ENCODE measurements around the gene COL19A1.

The COL19A1 gene

GRCh38 chr6:70176842-70177550 lies 310.6 kb downstream of the COL19A1 start:
- no peaks in the 10 kb centered on the region for H3K36me3 ChIP-seq
- no peak overlapping the region for H3K27ac ChIP-seq
- no peak for TF ChIP-seq Cebpa-rat (IDR thresholded peaks at IDR 0.05)
- H4K20me1 ChIP-seq: no peaks in the 10 kb centered on the region
- no peaks in the 10 kb centered on the region for H3K9me3 ChIP-seq
- H3K4me2 ChIP-seq: no peak overlapping the region
- no peak overlapping the region for H3K4me3 ChIP-seq
- no peak overlapping the region for H3K9ac ChIP-seq
- H3K4me1 ChIP-seq: no peaks in the 10 kb centered on the region
- H3K27me3 ChIP-seq: no peaks in the 10 kb centered on the region

GRCh38 chr6:70180183-70180900 lies 314.0 kb downstream of the COL19A1 start:
- H3K4me3 ChIP-seq: no peak overlapping the region
- H3K36me3 ChIP-seq: no peaks in the 10 kb centered on the region
- no peak overlapping the region for H3K9ac ChIP-seq
- no peaks in the 10 kb centered on the region for H3K4me1 ChIP-seq
- no peak overlapping the region for H3K27ac ChIP-seq
- H3K9me3 ChIP-seq: no peaks in the 10 kb centered on the region
- no peaks in the 10 kb centered on the region for H4K20me1 ChIP-seq
- no peaks in the 10 kb centered on the region for H3K27me3 ChIP-seq
- H3K4me2 ChIP-seq: no peak overlapping the region
- TF ChIP-seq Cebpa-rat (IDR thresholded peaks at IDR 0.05): no peak

DNA sequence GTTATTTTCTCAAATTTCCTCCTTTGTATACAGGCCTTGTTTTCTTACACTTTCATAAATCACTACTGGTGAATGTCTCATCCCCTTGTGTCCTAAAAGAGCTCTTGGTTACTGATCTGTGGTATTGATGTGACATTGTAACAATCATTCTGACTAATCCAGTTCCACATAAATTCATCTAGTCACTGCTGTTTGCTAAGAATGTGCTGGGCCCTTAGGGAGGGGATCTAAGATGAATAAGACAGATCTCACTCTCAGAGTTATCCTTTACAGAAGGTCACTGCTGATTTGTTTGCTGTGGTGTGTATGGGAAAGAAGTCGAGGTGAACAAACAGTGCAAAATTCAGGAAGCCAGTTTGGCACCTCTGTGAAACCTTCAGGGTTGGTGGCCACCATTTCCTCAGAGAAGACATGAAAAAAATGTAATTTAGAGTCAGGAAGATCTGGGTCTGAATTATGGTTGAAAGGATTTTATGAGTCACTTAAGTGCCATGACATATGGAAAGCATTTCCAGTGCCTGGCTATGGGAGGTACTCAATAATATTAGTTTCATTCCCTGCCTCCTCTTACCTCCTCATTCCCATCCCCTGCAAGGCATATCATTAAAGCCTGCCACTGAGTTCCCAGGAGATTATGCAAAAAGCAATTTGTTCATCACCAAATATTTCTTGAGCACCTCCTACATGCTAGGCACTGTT lies 314.7 kb downstream of the COL19A1 start:
- Histone ChIP-seq H3K4me2 (no peak overlapping the region), H3K27ac (no peak overlapping the region), H3K27me3 (no peaks in the 10 kb centered on the region), H3K9ac (no peak overlapping the region), H3K4me3 (no peak overlapping the region), H4K20me1 (no peaks in the 10 kb centered on the region), H3K4me1 (no peaks in the 10 kb centered on the region), H3K9me3 (no peaks in the 10 kb centered on the region), H3K36me3 (no peaks in the 10 kb centered on the region)
- no peak for TF ChIP-seq Cebpa-rat (IDR thresholded peaks at IDR 0.05)

GRCh38 chr6:70183538-70183937 lies 317.2 kb downstream of the COL19A1 start:
- Histone ChIP-seq H3K9ac (no peak overlapping the region), H3K9me3 (no peaks in the 10 kb centered on the region), H3K36me3 (no peaks in the 10 kb centered on the region), H3K4me1 (no peaks in the 10 kb centered on the region), H3K27ac (no peak overlapping the region), H3K4me2 (no peak overlapping the region), H3K27me3 (no peaks in the 10 kb centered on the region), H4K20me1 (no peaks in the 10 kb centered on the region), H3K4me3 (no peak overlapping the region)
- TF ChIP-seq Cebpa-rat (IDR thresholded peaks at IDR 0.05): no peak

GRCh38 chr6:70184723-70185122 lies 318.4 kb downstream of the COL19A1 start:
- H3K4me2 ChIP-seq: no peak overlapping the region
- H3K27me3 ChIP-seq: no peaks in the 10 kb centered on the region
- no peak for TF ChIP-seq Cebpa-rat (IDR thresholded peaks at IDR 0.05)
- H3K27ac ChIP-seq: no peak overlapping the region
- H3K4me3 ChIP-seq: no peak overlapping the region
- H3K36me3 ChIP-seq: no peaks in the 10 kb centered on the region
- no peaks in the 10 kb centered on the region for H4K20me1 ChIP-seq
- H3K4me1 ChIP-seq: no peaks in the 10 kb centered on the region
- no peaks in the 10 kb centered on the region for H3K9me3 ChIP-seq
- no peak overlapping the region for H3K9ac ChIP-seq

DNA sequence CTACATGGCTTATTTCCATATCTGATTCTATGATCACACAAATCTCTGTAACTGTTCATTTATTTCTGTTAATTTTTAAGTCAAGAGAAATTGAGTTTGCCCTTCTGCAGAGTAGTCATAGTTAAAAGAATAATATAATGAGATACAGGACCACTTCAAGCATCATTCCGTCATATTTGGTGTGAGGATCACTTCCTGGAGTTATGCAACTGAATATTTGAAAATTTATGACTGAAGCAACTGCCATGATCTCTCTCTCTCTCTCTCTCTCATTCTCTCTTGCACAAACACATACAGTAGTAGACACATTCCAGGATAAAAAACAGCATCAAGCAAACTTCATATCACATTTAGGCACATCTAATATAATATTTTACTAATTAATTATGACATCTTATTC lies 320.1 kb downstream of the COL19A1 start:
- no peaks in the 10 kb centered on the region for H3K9me3 ChIP-seq
- H3K4me1 ChIP-seq: no peaks in the 10 kb centered on the region
- no peak overlapping the region for H3K27ac ChIP-seq
- no peak overlapping the region for H3K4me2 ChIP-seq
- no peak overlapping the region for H3K9ac ChIP-seq
- TF ChIP-seq Cebpa-rat (IDR thresholded peaks at IDR 0.05): no peak
- H3K4me3 ChIP-seq: no peak overlapping the region
- H3K36me3 ChIP-seq: no peaks in the 10 kb centered on the region
- H4K20me1 ChIP-seq: no peaks in the 10 kb centered on the region
- no peaks in the 10 kb centered on the region for H3K27me3 ChIP-seq

DNA sequence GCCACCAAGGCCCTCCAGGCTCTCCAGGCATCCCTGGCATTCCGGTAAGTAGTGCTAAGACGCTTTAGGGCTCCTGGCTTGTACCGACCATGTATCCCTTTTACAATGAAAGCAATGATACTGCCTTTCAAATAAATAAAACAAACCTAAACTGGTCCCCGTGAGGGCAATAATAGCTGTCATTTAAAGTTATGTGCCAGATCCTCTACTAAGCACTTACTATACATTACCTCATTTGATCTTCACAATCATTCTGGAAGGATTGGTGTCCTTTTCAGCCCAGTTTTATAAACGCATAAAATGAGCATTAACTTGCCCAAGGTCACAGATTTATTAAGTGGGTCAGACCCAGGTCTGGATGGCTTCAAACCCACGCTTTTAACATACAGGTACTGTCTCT lies 321.8 kb downstream of the COL19A1 start:
- H3K4me1 ChIP-seq: no peaks in the 10 kb centered on the region
- H3K27ac ChIP-seq: no peak overlapping the region
- no peaks in the 10 kb centered on the region for H3K27me3 ChIP-seq
- H3K9ac ChIP-seq: no peak overlapping the region
- no peak overlapping the region for H3K4me3 ChIP-seq
- H3K9me3 ChIP-seq: no peaks in the 10 kb centered on the region
- H3K4me2 ChIP-seq: no peak overlapping the region
- no peak for TF ChIP-seq Cebpa-rat (IDR thresholded peaks at IDR 0.05)
- H4K20me1 ChIP-seq: no peaks in the 10 kb centered on the region
- H3K36me3 ChIP-seq: no peaks in the 10 kb centered on the region

- no peaks in the 10 kb centered on the region for H3K36me3 ChIP-seq
- no peaks in the 10 kb centered on the region for H3K27me3 ChIP-seq
- H4K20me1 ChIP-seq: no peaks in the 10 kb centered on the region
Observed at GRCh38 chr6:70194421-70194820, 328.1 kb downstream of the COL19A1 start.

GRCh38 chr6:70196531-70196930 lies 330.2 kb downstream of the COL19A1 start:
- no peak for TF ChIP-seq Cebpa-rat (IDR thresholded peaks at IDR 0.05)
- Histone ChIP-seq H3K27me3 (no peaks in the 10 kb centered on the region), H4K20me1 (no peaks in the 10 kb centered on the region), H3K4me3 (no peak overlapping the region), H3K9me3 (no peaks in the 10 kb centered on the region), H3K4me2 (no peak overlapping the region), H3K27ac (no peak overlapping the region), H3K9ac (no peak overlapping the region), H3K4me1 (no peaks in the 10 kb centered on the region), H3K36me3 (no peaks in the 10 kb centered on the region)

More at GRCh38 chr6:70194421-70194820, 328.1 kb downstream of the COL19A1 start:
- Histone ChIP-seq H3K27ac (no peak overlapping the region), H3K9me3 (no peaks in the 10 kb centered on the region), H3K9ac (no peak overlapping the region), H3K4me3 (no peak overlapping the region), H3K4me1 (no peaks in the 10 kb centered on the region), H3K4me2 (no peak overlapping the region)
- TF ChIP-seq Cebpa-rat (IDR thresholded peaks at IDR 0.05): no peak

GRCh38 chr6:70198785-70199184 lies 332.4 kb downstream of the COL19A1 start:
- TF ChIP-seq Cebpa-rat (IDR thresholded peaks at IDR 0.05): no peak
- Histone ChIP-seq H3K36me3 (no peaks in the 10 kb centered on the region), H3K4me1 (no peaks in the 10 kb centered on the region), H3K4me3 (no peak overlapping the region), H3K27me3 (no peaks in the 10 kb centered on the region), H3K27ac (no peak overlapping the region), H3K9ac (no peak overlapping the region), H3K4me2 (no peak overlapping the region), H4K20me1 (no peaks in the 10 kb centered on the region), H3K9me3 (no peaks in the 10 kb centered on the region)

Measured in BLaER1 (cell line).